ENCODE data around the gene TPRX2. TPM values are rescaled to one million over a fixed set of nuclear protein-coding genes. Genes with fewer than 3 reads are reported as not detected.
"Not testable (repeated sequence)": the region's sequence is repeated elsewhere in the genome, so short reads cannot be mapped to it uniquely, and the experiment has no call there.

Gene TPRX2, protein sequence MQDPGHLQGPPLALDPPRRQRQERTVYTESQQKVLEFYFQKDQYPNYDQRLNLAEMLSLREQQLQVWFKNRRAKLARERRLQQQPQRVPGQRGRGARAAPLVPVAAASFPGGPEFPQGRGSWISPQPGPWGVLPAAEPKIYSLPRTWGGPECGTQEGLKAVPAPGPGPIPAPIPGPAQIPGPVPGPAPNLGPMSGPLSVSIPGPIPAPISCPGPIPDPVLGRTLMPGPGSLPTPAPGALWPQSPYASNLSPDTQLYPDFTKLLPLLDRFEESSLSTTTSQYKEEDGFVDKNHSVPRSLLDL
- polyA plus RNA-seq (ENCODE audit: insufficient read length): not detected
- long read RNA-seq, donor 1: 0 reads
- long read RNA-seq, donor 2: 0 reads
- long read RNA-seq, donor 3: 0 reads
- long read RNA-seq, donor 4: 0 reads
- long read RNA-seq, donor 5: 0 reads
- long read RNA-seq, donor 6: 0 reads
- long read RNA-seq, donor 7: 0 reads
- long read RNA-seq, donor 8: 0 reads

DNA sequence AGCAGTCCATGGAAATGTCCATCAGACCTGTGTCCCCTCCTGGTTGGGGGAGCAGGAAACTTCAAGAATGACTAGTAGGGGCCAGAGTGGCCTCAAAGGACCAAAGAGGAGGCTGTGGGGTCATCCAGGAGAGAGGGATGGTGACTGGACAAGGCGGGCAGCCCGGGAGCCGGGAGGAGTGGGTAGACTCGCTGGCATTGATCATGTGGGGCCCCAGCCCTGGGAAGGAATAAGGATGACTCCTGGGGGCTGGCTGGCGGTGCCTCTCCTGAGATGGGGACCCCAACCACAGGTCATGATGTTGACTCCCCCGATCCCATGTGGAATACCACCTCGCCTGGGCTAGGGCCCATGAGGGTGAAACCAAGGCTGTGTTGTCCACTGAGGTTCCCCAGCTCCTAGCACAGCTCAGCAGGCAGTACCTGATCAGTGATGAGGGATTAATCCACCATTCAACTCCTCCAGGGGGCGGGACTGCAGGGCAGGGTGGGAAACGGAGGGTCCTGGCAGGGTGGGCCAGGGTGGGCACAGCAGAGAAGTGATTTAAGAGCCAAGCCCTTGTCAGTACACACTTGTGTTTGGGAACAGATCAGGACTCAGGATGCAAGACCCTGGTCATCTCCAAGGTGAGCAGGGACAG, at the start of gene TPRX2:
Gene TPRX2 (plus strand): TSS at position 590 of the 640 bp plus-strand sequence. CDS start 12 bp downstream, at position 602.
- not testable (repeated sequence) for DNase-seq

DNA sequence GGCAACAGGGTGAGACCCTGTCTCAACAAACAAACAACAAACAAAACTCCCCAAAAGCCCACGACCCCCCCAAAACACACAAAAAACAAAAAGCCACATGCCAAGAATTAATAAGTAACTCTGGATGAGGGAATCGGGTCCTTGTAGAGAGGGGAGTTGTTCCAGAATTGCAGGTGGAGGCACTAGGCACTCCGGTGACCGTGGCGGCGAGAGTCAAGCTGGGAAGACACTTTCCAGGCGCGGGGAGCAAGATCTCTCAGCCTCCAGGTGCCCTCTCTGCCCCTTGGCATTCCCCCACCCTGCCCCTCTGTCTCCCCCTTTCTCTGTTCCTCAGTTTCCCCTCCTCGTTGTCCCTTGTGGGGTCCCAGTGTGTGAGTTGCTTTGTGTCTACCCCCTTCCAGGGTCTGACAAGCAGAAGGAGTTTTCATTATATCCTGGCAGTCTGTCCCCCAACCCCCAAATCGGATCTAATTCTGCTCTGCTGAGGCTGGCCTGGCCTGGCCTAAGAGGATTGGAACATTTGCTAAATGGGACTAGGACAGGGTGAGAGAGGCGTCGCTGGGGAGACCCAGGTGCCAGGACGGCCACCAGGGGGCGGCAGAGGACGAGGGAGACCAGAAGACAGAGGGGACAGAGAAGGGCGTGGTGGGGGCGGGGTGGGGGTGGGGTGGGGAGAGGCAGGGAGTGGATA, 45.6 kb upstream of the TPRX2 start:
- peak; percentile 55 for DNase-seq

DNA sequence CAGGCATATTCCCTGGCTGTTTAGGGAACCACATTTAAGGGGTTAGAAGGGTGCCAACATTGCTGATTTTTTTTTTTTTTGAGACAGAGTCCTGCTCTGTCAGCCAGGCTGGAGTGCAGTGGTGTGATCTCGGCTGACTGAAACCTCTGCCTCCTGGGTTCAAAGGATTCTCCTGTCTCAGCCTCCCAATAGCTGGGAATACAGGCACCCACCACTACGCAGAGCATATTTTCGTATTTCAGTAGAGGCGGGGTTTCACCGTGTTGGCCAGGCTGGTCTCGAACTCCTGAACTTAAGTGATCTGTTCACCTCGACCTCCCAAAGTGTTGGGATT, 45.1 kb upstream of the TPRX2 start:
- no peak for DNase-seq

DNA sequence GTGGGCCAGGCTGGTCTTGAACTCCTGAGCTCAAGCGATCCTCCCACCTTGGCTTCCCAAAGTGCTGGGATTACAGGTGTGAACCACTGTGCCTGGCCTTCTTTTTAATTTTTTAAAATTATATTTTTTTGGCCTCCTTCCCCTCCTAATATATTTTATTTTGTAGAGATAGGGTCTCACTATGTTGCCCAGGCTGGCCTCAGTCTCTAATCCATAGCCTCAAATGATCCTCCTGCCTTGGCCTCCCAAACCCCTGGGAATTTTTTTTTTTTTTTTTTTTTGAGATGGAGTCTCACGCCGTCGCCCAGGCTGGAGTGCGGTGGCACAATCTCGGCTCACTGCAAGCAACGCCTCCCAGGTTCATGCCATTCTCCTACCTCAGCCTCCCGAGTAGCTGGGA, 42.8 kb upstream of the TPRX2 start:
- DNase-seq: not testable (repeated sequence)

DNA sequence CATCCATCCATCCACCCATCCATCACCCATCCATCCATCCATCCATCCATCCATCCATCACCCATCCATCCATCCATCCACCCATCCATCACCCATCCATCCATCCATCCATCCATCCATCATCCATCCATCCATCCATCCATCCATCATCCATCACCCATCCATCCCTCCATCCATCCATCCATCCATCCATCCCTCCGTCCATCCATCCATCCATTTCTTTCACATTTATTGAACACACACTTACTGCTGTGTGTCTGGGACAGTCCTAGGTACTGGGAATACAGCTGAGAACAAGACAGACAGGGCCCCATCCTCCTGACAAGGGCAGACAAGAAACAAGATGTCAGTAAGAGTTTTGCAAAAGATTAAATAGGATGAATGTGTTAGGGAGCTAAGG, 40.8 kb upstream of the TPRX2 start:
- DNase-seq: not testable (repeated sequence)

DNA sequence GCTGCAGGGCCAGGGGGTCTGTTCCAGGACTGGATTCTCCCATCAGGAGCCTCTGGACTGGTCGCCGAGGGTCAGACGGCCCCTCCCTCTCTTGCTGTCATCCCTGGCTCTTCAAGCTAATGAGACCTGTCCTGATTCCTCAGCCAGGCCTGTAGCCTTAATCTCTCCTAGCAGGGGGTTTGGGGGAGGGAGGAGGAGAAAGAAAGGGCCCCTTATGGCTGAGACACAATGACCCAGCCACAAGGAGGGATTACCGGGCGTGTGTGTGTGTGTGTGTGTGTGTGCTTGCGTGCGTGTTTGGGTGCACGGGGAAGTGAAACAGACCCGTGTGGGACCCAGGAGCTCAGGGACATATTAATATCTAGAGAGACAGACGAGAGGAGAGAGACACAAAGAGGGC, 39.2 kb upstream of the TPRX2 start:
- DNase-seq: no peak

DNA sequence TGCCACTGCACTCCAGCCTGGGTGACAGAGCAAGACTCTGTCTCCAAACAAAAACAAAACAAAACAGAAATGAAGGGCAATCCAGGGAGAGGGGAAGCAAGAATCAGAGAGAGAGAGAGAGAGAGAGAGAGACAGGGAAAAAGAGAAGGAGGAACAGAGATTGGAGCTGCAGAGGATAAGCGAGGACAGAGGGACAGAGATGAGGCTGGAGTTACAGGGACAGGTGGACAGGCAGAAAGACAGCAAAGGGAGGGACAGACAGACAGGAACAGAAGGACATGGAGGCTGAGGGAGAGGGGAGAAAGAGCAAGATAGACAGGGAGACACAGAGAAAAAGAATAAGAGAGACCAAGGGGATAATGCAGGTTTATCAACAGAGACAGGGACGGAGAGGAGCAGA, 38.6 kb upstream of the TPRX2 start:
- no peak for DNase-seq

DNA sequence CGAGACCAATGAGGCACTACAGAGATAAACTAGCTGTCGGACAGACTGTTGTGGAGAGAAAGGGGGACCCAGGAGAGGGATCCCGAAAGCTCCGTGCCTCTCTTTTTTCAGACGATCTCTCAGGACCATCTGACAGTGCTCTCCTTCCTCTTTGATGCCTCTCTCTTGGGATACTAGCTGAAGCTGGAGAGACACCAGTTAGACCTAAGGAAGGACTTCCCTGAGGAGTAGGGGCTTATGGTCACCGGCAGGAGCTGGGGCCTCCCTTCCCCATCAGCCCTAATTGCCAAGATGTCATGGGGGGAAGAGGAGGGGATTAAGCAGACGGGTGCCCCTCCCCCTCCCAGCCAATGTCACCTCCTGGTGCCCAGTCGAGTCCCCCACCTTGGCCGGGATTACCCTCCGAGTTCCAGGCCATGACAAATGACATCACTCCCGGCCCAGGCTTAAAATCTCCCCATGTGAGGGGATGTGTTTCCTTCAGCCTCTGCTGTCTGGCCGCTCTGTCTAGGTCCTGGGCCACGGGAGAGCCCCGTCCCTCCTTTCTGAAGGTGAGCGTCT, 37.5 kb upstream of the TPRX2 start, which contains the start of gene CRX:
Gene CRX (plus strand): TSS at position 478 of the 561 bp plus-strand sequence. CDS start 12,507 bp downstream, outside the sequence.
- DNase-seq: no peak

DNA sequence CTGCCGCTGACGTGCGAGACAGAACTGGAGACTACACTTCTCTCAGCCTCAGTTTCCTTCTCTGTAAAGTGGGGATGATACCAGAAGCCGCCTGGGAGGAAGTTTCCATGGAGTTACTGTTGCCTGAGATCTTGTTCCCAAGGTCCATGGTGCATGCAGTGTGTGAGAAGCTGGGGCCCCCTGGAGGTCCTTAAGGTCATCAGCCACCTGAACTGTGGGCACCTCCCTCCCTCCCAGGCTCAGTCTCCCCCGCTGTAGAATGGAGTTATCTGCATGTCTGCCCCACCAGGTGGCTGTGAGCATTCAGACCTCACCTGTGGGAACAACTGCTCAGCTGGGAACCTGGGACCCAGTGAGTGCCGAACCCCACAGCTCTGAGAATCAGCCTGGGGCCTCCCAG, 34.6 kb upstream of the TPRX2 start:
- no peak for DNase-seq

DNA sequence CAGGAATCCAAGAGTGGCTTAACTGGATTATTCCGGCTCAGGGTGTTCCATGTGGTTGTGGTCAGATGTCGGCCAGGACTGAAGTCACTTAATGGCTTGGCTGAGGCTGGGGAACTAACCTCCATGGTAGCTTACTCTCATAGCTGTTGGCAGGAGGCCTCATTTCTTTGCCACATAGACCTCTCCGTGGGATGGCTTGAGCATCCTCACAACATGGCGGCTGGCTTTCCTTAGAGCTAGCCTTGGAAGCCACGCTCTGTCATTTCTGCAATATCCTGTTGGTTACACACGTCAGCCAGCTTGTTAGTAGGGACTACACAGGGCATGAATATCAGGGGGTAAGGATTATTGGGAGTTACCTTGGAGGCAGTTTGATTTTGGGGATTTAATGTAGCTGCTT, 32.2 kb upstream of the TPRX2 start:
- DNase-seq: no peak

DNA sequence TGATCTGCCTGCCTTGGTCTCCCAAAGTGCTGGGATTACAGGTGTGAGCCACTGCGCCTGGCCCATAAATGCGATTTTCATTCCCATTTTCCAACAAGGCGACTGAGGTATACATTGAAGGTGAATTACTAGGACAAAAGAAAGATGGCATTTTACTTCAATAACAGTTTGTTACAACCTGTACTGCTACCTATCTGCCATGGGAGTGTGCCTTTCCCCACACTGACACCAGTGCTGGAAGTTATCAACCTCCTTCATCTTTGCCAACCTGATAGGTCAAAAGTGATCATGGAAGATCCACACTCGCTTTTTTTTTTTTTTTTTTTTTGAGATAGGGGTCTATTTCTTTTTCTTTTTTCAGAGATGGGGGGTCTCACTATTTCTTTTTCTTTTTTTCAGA, 26.3 kb upstream of the TPRX2 start:
- no peak for DNase-seq

DNA sequence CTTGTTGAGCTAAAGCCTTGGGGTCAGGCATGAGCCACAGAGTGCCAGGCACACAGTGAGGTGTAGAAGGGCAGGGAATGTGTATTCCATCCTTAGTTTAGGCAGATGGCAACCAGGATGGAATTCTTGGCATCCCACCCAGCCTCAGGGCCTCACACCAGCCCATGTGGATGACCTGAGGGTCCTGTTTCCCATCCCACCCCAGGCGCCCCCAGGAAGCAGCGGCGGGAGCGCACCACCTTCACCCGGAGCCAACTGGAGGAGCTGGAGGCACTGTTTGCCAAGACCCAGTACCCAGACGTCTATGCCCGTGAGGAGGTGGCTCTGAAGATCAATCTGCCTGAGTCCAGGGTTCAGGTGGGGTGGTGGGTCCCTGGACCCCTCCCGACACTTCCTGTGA, 23.0 kb upstream of the TPRX2 start:
- no peak for DNase-seq

DNA sequence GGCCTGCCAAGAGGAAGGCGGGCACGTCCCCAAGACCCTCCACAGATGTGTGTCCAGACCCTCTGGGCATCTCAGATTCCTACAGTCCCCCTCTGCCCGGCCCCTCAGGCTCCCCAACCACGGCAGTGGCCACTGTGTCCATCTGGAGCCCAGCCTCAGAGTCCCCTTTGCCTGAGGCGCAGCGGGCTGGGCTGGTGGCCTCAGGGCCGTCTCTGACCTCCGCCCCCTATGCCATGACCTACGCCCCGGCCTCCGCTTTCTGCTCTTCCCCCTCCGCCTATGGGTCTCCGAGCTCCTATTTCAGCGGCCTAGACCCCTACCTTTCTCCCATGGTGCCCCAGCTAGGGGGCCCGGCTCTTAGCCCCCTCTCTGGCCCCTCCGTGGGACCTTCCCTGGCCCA, 19.6 kb upstream of the TPRX2 start:
- no peak for DNase-seq

DNA sequence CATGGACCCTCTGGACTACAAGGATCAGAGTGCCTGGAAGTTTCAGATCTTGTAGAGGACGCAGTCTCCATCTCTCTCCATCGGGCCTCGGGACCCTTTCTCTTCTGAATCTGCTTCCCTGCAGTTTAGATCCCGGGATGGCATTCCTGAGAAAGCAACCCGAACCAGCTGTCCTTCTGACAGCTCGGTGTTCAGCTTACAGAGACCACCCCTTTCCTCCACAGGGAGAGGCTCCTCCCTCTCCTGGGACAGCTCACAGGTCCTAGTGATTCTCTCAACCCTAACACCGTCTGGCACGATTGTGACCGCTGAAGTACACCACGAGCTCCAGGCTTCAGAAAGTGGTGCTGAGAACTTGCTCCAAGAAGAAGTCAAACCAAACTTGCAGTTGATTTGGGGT, 19.1 kb upstream of the TPRX2 start:
- DNase-seq: peak; percentile 56

DNA sequence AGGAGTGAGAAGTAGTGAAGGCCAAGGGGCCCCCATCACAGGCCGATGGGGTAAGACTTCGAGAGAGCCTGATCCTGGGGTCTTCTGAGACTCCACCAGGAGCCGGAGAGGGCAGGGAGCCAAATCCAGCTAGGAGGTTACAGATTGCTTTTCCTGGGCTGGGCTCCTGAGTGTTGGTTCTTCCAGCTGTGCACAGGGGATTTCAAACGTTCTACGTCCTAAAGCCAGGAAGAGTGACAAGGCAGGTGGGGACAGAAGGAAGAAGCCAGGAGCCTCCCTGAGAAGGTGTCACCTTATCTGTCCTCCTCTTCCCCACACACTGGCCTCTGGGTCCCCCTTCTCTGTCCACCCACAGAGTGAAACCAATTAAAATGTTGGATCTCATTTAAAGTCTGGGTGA, 16.1 kb upstream of the TPRX2 start:
- no peak for DNase-seq

DNA sequence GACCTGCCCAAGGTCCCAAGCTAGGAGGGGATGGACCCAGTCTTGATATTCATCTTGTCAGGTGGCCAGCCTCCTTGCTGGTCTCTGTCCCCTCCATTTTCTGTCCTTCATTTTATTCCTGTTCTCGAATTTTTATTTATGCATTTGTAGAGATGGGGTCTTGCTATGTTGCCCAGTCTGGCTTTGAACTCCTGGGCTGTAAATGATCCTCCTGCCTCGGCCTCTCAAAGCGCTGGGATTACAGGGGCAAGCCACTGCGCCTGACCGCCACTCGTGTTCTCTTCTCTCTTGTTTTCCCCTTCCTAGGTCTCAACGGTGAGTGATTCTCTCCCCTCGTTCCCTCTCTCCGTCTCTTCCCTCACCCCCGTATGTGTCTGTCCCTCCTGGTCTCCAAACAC, 10.6 kb upstream of the TPRX2 start:
- DNase-seq: no peak

DNA sequence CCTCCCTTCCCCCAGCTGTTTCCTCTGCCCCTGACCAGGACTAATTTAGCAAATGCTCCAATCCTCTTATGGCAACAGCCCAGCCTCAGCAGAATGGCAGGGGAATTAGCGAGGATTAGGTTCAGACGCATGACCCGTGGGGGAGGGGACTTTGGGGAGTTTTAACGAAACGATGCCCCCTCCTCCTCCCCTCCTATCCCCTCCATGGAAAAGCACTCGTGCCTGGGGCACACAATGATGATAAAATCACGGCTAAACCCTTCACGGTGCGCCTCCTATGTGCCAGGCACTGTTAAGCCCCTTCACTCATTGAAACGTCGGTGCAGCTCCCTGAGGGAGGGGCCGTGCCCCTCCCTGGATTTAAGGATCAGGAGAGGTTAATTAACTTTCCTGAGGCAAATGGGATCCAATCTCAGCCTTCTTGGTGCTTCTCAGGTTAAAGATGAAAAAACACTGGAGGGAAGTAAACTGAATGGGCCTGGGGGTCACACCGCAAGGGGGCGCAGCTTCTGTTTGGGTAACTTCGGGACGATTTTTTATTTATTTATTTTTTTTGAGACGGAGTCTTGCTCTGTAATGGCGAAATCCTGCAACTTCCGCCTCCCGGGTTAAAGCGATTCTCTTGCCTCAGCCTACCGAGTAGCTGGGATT, 10.1 kb upstream of the TPRX2 start:
- no peak for DNase-seq

DNA sequence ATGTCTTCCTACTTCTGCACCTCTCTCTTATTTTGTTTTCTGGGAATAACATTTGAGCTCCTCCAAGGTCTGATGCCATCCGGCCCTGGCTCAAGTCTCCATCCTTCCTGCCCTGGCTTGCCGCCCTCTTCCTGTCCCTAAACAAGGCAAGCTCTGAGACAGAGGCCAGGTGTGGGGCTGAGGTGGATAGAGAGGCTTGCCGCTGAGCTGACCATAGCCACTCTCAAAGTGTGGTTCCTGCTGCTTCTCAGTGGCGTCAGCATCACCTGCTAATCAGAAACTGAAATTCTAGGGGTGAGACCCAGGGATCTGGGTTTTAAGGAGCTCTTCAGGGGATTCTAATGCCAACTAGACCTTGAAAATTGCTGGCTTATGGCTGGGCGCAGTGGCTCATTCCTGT, 6.0 kb upstream of the TPRX2 start:
- no peak for DNase-seq

DNA sequence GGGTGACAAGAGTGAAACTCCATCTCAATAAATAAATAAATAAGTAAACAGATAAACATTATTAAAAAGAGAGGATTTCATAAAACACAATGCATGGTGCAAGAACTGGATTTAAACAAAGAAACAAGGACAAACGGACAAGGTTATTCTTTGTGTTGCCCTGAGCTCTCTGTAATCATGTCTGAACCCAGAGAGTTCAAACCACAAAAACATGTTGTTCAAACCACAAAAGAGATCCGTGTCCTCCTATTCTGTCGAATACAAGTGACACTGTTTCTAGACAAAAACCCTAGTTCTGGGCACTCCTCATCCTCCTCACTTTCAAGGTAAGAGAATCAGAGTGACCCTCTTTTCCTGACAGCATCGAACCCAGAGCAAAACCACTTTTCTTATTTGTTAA, 4.6 kb upstream of the TPRX2 start:
- no peak for DNase-seq

DNA sequence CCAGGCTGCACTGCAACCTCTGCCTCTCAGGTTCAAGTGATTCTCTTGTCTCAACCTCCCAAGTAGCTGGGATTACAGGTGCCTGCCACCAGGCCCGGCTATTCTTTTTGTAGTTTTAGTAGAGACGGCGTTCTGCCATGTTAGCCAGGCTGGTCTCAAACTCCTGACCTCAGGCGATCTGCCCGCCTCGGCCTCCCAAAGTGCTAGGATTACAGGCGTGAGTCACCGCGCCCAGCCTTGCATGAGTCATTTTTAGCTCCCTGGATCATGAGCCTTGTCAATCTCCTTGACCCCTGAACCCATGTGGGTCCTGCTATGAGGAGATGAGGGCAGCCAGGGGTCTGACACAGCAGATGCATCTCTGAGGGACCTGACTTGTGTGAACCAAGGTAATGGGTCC, 804 bp upstream of the TPRX2 start:
- not testable (repeated sequence) for DNase-seq

DNA sequence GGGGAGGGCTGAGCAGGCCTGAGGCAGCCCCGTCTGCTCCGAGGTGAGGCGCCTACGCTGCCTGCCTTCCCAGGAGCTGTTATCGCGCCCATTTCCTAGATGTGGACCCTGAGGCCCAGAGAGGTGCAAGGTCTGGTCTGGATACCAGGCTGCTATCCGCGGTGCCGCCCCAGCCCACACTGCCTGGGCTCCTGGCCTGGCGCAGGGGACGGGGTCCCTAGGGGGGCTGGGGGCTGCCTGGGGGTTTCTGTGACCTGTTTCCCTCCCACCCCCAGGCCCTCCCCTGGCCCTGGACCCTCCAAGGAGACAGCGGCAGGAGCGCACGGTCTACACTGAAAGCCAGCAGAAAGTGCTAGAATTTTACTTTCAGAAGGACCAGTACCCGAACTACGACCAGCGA, 803 bp downstream of the TPRX2 start:
- DNase-seq: not testable (repeated sequence)

DNA sequence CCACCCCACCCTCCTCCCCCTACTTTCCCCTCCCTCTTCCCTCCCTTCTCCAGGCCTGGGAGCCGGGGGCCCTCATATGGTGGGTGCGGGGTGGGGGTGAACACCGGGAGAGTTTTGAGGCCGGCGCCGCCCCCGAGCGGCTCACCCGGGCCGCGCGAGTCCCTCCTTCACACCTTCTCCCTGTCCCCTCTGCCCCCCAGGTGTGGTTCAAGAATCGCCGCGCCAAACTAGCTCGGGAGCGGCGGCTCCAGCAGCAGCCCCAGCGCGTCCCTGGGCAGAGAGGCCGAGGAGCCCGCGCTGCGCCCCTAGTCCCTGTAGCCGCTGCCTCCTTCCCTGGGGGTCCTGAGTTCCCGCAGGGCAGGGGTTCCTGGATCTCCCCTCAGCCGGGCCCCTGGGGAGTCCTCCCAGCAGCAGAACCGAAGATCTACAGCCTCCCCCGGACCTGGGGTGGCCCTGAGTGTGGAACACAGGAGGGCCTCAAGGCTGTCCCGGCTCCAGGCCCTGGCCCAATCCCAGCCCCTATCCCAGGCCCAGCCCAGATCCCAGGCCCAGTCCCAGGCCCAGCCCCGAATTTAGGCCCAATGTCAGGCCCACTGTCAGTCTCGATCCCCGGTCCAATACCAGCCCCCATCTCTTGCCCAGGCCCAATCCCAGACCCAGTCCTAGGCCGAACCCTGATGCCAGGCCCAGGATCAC, 1.7 kb downstream of the TPRX2 start:
- no peak for DNase-seq

Measured in left kidney (tissue), 8 donors.